ENCODE measurements around the gene GET4.

DNA sequence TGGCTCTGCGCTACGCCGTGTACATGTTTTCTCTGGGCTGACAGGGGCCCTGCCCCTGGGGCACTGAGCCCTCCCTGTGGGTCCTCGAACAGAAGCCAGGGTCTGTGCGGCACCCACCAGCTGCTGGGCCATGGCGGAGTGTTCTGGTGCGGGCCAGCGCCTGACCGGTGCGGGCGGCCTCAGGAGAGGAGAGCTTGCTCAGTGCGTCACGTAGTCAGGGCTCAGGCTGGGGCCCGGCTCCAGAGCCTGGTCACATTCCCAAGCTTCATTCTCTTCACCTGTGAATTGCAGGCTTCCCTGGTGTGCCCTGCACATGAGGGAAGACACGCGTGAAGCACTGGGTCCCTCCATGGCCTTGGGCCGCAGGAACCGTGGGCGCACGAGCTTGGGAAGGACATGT is 15.5 kb downstream of the GET4 start:
- TF ChIP-seq, protein P1, sequence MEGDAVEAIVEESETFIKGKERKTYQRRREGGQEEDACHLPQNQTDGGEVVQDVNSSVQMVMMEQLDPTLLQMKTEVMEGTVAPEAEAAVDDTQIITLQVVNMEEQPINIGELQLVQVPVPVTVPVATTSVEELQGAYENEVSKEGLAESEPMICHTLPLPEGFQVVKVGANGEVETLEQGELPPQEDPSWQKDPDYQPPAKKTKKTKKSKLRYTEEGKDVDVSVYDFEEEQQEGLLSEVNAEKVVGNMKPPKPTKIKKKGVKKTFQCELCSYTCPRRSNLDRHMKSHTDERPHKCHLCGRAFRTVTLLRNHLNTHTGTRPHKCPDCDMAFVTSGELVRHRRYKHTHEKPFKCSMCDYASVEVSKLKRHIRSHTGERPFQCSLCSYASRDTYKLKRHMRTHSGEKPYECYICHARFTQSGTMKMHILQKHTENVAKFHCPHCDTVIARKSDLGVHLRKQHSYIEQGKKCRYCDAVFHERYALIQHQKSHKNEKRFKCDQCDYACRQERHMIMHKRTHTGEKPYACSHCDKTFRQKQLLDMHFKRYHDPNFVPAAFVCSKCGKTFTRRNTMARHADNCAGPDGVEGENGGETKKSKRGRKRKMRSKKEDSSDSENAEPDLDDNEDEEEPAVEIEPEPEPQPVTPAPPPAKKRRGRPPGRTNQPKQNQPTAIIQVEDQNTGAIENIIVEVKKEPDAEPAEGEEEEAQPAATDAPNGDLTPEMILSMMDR (IDR thresholded peaks at IDR 0.05) = no peak
- TF ChIP-seq EZH2 (IDR thresholded peaks at IDR 0.05) (no peak), EZH2phosphoT487 (IDR thresholded peaks at IDR 0.05) (no peak)
